ENCODE measurements around the gene PCDHGA4. TPM values are rescaled to one million over a fixed set of nuclear protein-coding genes. Genes with fewer than 3 reads are reported as not detected.

Gene PCDHGA4
- total RNA-seq, 1 donor from 2014 or later, result 1.9 TPM

GRCh38 chr5:141397756-141398551 lies 43.1 kb downstream of the PCDHGA4 start, which contains the start of gene PCDHGB5:
Gene PCDHGB5 (plus strand): TSS chr5:141397947. CDS start chr5:141398128, 181 bp downstream.

GRCh38 chr5:141402553-141403243 lies 47.9 kb downstream of the PCDHGA4 start, which contains the start of gene PCDHGA9:
Gene PCDHGA9 (plus strand): TSS chr5:141402778. CDS start chr5:141402953, 175 bp downstream.

Other genes with a start within 250 kb of the PCDHGA4 start
- under 0.01 and 0.15 TPM in 2 replicates for gene PCDHB4, start 233.2 kb upstream of the PCDHGA4 start, total RNA-seq
- under 0.01 and 0.46 TPM in 2 replicates for gene PCDHB5, start 219.8 kb upstream of the PCDHGA4 start, total RNA-seq
- not detected in 2 replicates for gene PCDHB6, start 205.0 kb upstream of the PCDHGA4 start, total RNA-seq
- under 0.01 TPM in 1 of 2 replicates, not detected in the other for gene PCDHB7, start 182.4 kb upstream of the PCDHGA4 start, total RNA-seq
- under 0.01 and 0.15 TPM in 2 replicates for gene PCDHB8, start 177.2 kb upstream of the PCDHGA4 start, total RNA-seq
- under 0.01 TPM in 2 replicates for gene PCDHB16, start 172.6 kb upstream of the PCDHGA4 start, total RNA-seq
- 0.15 TPM in 1 of 2 replicates, not detected in the other for gene PCDHB9, start 167.9 kb upstream of the PCDHGA4 start, total RNA-seq
- gene PCDHB10, start 162.7 kb upstream of the PCDHGA4 start, total RNA-seq, result 0.30 and 0.32 TPM in 2 replicates
- gene PCDHB11, start 155.4 kb upstream of the PCDHGA4 start, total RNA-seq, result under 0.01 and 0.15 TPM in 2 replicates
- under 0.01 TPM in 1 of 2 replicates, not detected in the other for gene PCDHB12, start 146.3 kb upstream of the PCDHGA4 start, total RNA-seq
- 0.15 and 0.65 TPM in 2 replicates for gene PCDHB13, start 141.1 kb upstream of the PCDHGA4 start, total RNA-seq
- gene PCDHB14, start 131.7 kb upstream of the PCDHGA4 start, total RNA-seq, result 0.61 and 0.65 TPM in 2 replicates
- 0.32 and 0.46 TPM in 2 replicates for gene PCDHB15, start 109.6 kb upstream of the PCDHGA4 start, total RNA-seq
- gene SLC25A2, start 51.0 kb upstream of the PCDHGA4 start, total RNA-seq, result 0.15 TPM in 1 of 2 replicates, not detected in the other
- gene TAF7, start 34.2 kb upstream of the PCDHGA4 start, total RNA-seq, result 76.7 and 85.6 TPM in 2 replicates
- under 0.01 and 0.32 TPM in 2 replicates for gene PCDHGA1, start 24.5 kb upstream of the PCDHGA4 start, total RNA-seq
- gene PCDHGA2, start 16.3 kb upstream of the PCDHGA4 start, total RNA-seq, result 0.46 and 0.65 TPM in 2 replicates
- gene PCDHGA3, start 11.2 kb upstream of the PCDHGA4 start, total RNA-seq, result 0.15 and 0.32 TPM in 2 replicates
- gene PCDHGB1, start 4.9 kb upstream of the PCDHGA4 start, total RNA-seq, result under 0.01 and 0.65 TPM in 2 replicates
- gene PCDHGB2, start 5.0 kb downstream of the PCDHGA4 start, total RNA-seq, result 0.46 and 0.65 TPM in 2 replicates
- gene PCDHGA5, start 9.1 kb downstream of the PCDHGA4 start, total RNA-seq, result 0.30 and 0.32 TPM in 2 replicates
- gene PCDHGB3, start 15.2 kb downstream of the PCDHGA4 start, total RNA-seq, result 0.46 and 1.3 TPM in 2 replicates
- gene PCDHGA6, start 18.9 kb downstream of the PCDHGA4 start, total RNA-seq, result 0.76 and 0.97 TPM in 2 replicates
- 0.65 and 0.91 TPM in 2 replicates for gene PCDHGA7, start 27.7 kb downstream of the PCDHGA4 start, total RNA-seq
- 4.9 and 10.1 TPM in 2 replicates for gene PCDHGB4, start 32.7 kb downstream of the PCDHGA4 start, total RNA-seq
- gene PCDHGA8, start 37.6 kb downstream of the PCDHGA4 start, total RNA-seq, result 0.46 and 0.97 TPM in 2 replicates
- 6.1 and 9.1 TPM in 2 replicates for gene PCDHGB5, start 42.9 kb downstream of the PCDHGA4 start, total RNA-seq
- gene PCDHGA9, start 47.8 kb downstream of the PCDHGA4 start, total RNA-seq, result 0.76 and 0.97 TPM in 2 replicates
- gene PCDHGB6, start 53.0 kb downstream of the PCDHGA4 start, total RNA-seq, result 0.97 and 1.1 TPM in 2 replicates
- gene PCDHGA10, start 58.0 kb downstream of the PCDHGA4 start, total RNA-seq, result 2.3 TPM in 2 replicates
- 2.9 and 3.3 TPM in 2 replicates for gene PCDHGB7, start 62.7 kb downstream of the PCDHGA4 start, total RNA-seq
- gene PCDHGA11, start 66.0 kb downstream of the PCDHGA4 start, total RNA-seq, result 5.3 and 5.8 TPM in 2 replicates
- gene PCDHGA12, start 75.5 kb downstream of the PCDHGA4 start, total RNA-seq, result 5.2 and 5.9 TPM in 2 replicates
- gene PCDHGC3, start 120.9 kb downstream of the PCDHGA4 start, total RNA-seq, result 6.5 and 7.8 TPM in 2 replicates
- 0.32 and 0.46 TPM in 2 replicates for gene PCDHGC4, start 130.0 kb downstream of the PCDHGA4 start, total RNA-seq
- 0.32 TPM in 1 of 2 replicates, not detected in the other for gene PCDHGC5, start 134.1 kb downstream of the PCDHGA4 start, total RNA-seq